ACC112 (cell line): ENCODE results near the gene CGGBP1.

ENCODE experiments used
- H2AFZ ChIP-seq: fragments of 200-600 bp; sonication (generic); one replicate; pipeline ENCODE4 v1.6.0; 2017; ENCODE audit warnings: antibody characterized with exemption, low read length; ENCODE audit not compliant: unreplicated experiment
- H3K27ac ChIP-seq: fragments of 200-600 bp; sonication (generic); 2 replicates; pipeline ENCODE4 v1.5.1; 2014; ENCODE audit warnings: low read depth, mild to moderate bottlenecking, antibody characterized with exemption, low read length, moderate library complexity
- H3K27me3 ChIP-seq: fragments of 200-600 bp; sonication (generic); 2 replicates; pipeline ENCODE4 v1.6.1; 2014; ENCODE audit warnings: mild to moderate bottlenecking, antibody characterized with exemption, low read length, moderate library complexity, mixed read lengths; ENCODE audit not compliant: insufficient read depth
- H3K36me3 ChIP-seq: fragments of 200-600 bp; sonication (generic); 2 replicates; pipeline ENCODE4 v1.6.1; 2016; ENCODE audit warnings: mild to moderate bottlenecking, antibody characterized with exemption, low read length, moderate library complexity, mixed read lengths; ENCODE audit not compliant: insufficient read depth
- H3K4me1 ChIP-seq: fragments of 200-600 bp; sonication (generic); one replicate; pipeline ENCODE4 v1.6.1; 2016; ENCODE audit warnings: low read length, mixed read lengths; ENCODE audit not compliant: insufficient read depth, unreplicated experiment, control insufficient read depth
- H3K4me3 ChIP-seq: fragments of 200-600 bp; sonication (generic); 2 replicates; pipeline ENCODE4 v1.5.1; 2014; ENCODE audit warnings: mild to moderate bottlenecking, low read depth, low read length
- H3K79me2 ChIP-seq: fragments of 200-600 bp; sonication (generic); one replicate; pipeline ENCODE4 v1.6.0; 2016; ENCODE audit warnings: low read length; ENCODE audit not compliant: control insufficient read depth, unreplicated experiment, insufficient read depth

CGGBP1 gene

GRCh38 chr3:88075072-88075471, 16.3 kb upstream of the CGGBP1 start:
- no peak overlapping the region for H2AFZ ChIP-seq
- no peaks in the 10 kb centered on the region for H3K27me3 ChIP-seq
- peaks cover 82% of the 10 kb centered on the region for H3K79me2 ChIP-seq
- no peak overlapping the region for H3K27ac ChIP-seq
- no peak overlapping the region for H3K4me3 ChIP-seq
- no peaks in the 10 kb centered on the region for H3K4me1 ChIP-seq
- peaks cover 13% of the 10 kb centered on the region for H3K36me3 ChIP-seq

- Histone ChIP-seq H3K4me3 (peak overlapping the region; percentile 98), H3K27ac (no peak overlapping the region)
Measured at GRCh38 chr3:88061746-88062145, 2.9 kb upstream of the CGGBP1 start.

GRCh38 chr3:88059380-88060170, 770 bp upstream of the CGGBP1 start:
- H3K79me2 ChIP-seq = peaks cover 84% of the 10 kb centered on the region
- H3K27me3 ChIP-seq = no peaks in the 10 kb centered on the region
- peaks cover 17% of the 10 kb centered on the region for H3K36me3 ChIP-seq
- peak overlapping the region; percentile 77 for H2AFZ ChIP-seq
- peak overlapping the region; percentile 67 for H3K27ac ChIP-seq
- peak overlapping the region; percentile 98 for H3K4me3 ChIP-seq
- H3K4me1 ChIP-seq = peaks cover 18% of the 10 kb centered on the region

More at GRCh38 chr3:88061746-88062145, 2.9 kb upstream of the CGGBP1 start:
- Histone ChIP-seq H3K36me3 (peaks cover 6% of the 10 kb centered on the region; the same call in 1 of the 2 replicates), H3K4me1 (peaks cover 14% of the 10 kb centered on the region), H2AFZ (no peak overlapping the region), H3K79me2 (peaks cover 91% of the 10 kb centered on the region), H3K27me3 (no peaks in the 10 kb centered on the region)

DNA sequence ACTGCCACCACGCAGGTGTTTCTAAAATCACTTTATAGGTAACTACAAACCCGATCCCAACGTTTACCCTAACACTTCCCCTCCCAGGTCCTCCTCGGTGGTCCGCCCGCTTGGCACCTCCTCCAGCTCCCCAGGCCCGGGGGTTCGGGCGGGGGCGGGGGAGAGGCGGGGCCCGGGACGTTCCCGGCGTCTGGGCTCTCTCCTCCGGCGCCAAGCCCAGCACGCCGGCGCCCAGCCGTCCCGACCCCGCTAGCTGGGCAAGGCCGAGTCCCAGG, 562 bp downstream of the CGGBP1 start:
- Histone ChIP-seq H3K36me3 (peaks cover 17% of the 10 kb centered on the region), H3K79me2 (peaks cover 73% of the 10 kb centered on the region), H2AFZ (peak overlapping the region; percentile 71), H3K27me3 (no peaks in the 10 kb centered on the region), H3K4me1 (peaks cover 18% of the 10 kb centered on the region), H3K27ac (peak overlapping the region; percentile 82), H3K4me3 (peak overlapping the region; percentile 98)

- H3K36me3 ChIP-seq = peaks cover 17% of the 10 kb centered on the region
- peak overlapping the region; percentile 98 for H3K4me3 ChIP-seq
- H3K27ac ChIP-seq = peak overlapping the region; percentile 82
- H3K4me1 ChIP-seq = peaks cover 21% of the 10 kb centered on the region
- peaks cover 68% of the 10 kb centered on the region for H3K79me2 ChIP-seq
- H3K27me3 ChIP-seq = no peaks in the 10 kb centered on the region
- peak overlapping the region; percentile 71 for H2AFZ ChIP-seq
Measured at GRCh38 chr3:88057630-88058305, 1.0 kb downstream of the CGGBP1 start.

GRCh38 chr3:88046766-88047165, 12.0 kb downstream of the CGGBP1 start:
- H3K27ac ChIP-seq = no peak overlapping the region
- H3K4me3 ChIP-seq = no peak overlapping the region
- no peaks in the 10 kb centered on the region for H3K36me3 ChIP-seq
- no peaks in the 10 kb centered on the region for H3K79me2 ChIP-seq
- H3K27me3 ChIP-seq = no peaks in the 10 kb centered on the region
- peaks cover 4% of the 10 kb centered on the region for H3K4me1 ChIP-seq
- H2AFZ ChIP-seq = peak overlapping the region; percentile 7

- peak overlapping the region; percentile 5 for H2AFZ ChIP-seq
- peaks cover 4% of the 10 kb centered on the region for H3K4me1 ChIP-seq
- no peak overlapping the region for H3K4me3 ChIP-seq
- no peaks in the 10 kb centered on the region for H3K79me2 ChIP-seq
- no peak overlapping the region for H3K27ac ChIP-seq
- H3K27me3 ChIP-seq = no peaks in the 10 kb centered on the region
- H3K36me3 ChIP-seq = no peaks in the 10 kb centered on the region
Measured at GRCh38 chr3:88044411-88044810, 14.4 kb downstream of the CGGBP1 start.

DNA sequence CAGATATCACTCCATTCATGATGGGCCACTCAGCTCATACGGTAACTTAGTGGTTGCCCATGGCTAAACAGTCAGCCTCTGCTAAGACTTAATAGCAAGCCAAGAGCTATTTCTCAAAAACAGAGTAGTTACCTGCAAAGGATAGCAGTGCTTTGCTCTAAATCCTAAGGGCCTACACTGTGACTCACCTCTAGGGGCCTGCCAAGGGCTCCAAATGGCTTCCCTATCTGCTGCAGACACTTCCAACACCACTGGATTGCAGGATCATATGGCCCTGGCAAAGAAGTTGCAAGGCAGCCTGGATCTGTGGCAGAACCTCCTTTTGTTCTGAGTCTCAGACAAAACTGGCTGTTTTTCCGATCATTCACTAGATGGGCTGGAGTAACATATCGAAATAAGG, 17.8 kb downstream of the CGGBP1 start:
- no peaks in the 10 kb centered on the region for H3K36me3 ChIP-seq
- H3K4me1 ChIP-seq = peaks cover 12% of the 10 kb centered on the region
- H3K27me3 ChIP-seq = no peaks in the 10 kb centered on the region
- H2AFZ ChIP-seq = no peak overlapping the region
- H3K27ac ChIP-seq = no peak overlapping the region
- H3K79me2 ChIP-seq = no peaks in the 10 kb centered on the region
- no peak overlapping the region for H3K4me3 ChIP-seq

DNA sequence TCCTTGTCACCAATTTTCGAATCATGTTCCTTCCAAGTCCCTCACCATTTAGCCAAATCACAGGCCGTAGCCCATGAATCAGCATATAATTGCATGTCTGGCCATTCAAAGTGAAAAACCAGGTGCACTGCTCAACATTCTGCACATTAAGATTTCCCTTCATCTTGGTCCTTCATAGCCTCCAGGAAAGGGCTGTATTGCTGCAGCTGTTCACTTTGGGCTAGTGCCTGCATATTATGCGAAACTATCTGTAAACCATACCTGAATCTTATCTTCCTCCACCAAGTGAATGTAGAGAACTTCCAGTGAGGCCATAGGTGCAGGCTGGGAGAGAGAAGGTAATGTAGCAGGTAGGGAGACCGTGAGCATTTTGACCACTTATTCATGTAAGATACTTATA, 18.3 kb downstream of the CGGBP1 start:
- no peak overlapping the region for H2AFZ ChIP-seq
- no peak overlapping the region for H3K4me3 ChIP-seq
- H3K4me1 ChIP-seq = peaks cover 12% of the 10 kb centered on the region
- no peaks in the 10 kb centered on the region for H3K36me3 ChIP-seq
- H3K27ac ChIP-seq = no peak overlapping the region
- no peaks in the 10 kb centered on the region for H3K27me3 ChIP-seq
- H3K79me2 ChIP-seq = no peaks in the 10 kb centered on the region

GRCh38 chr3:88038566-88038965, 20.2 kb downstream of the CGGBP1 start:
- Histone ChIP-seq H3K4me3 (no peak overlapping the region), H2AFZ (no peak overlapping the region), H3K27ac (peak overlapping the region; percentile 53), H3K4me1 (peaks cover 12% of the 10 kb centered on the region), H3K36me3 (no peaks in the 10 kb centered on the region), H3K79me2 (no peaks in the 10 kb centered on the region), H3K27me3 (no peaks in the 10 kb centered on the region)

DNA sequence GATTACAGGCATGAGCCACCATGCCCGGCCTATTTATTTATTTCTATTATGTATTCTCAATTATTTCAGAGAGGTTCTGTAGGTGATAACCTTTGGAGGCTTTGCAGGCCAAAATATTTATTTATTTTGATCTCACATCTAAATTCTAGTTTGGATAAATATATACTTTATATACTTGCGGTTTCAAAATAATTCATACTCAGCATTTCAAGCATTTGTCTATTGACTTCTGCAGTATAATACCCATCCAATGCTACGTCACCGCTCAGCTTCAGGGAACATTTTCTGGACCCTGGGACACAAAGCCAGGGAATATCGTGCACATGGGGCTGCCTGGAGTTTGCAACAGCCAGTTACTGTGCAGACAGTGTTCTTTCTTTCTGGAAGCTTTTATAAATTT, 22.6 kb downstream of the CGGBP1 start:
- no peak overlapping the region for H2AFZ ChIP-seq
- H3K36me3 ChIP-seq = no peaks in the 10 kb centered on the region
- no peaks in the 10 kb centered on the region for H3K27me3 ChIP-seq
- H3K4me3 ChIP-seq = no peak overlapping the region
- no peak overlapping the region for H3K27ac ChIP-seq
- no peaks in the 10 kb centered on the region for H3K79me2 ChIP-seq
- H3K4me1 ChIP-seq = peaks cover 15% of the 10 kb centered on the region
